HPDE6-E6E7 (cell line): ENCODE data around the gene CGNL1.
A peak's percentile ranks its signal among the peaks of the same experiment; 100 is the strongest.

Source experiments
- DNase-seq: peaks from one replicate; pipeline ENCODE4 v3.0.0; 2011; ENCODE audit warnings: missing footprints; ENCODE audit errors: extremely low spot score

CGNL1 gene

GRCh38 chr15:57548835-57549234 lies 172.5 kb downstream of the CGNL1 start:
- no peak for DNase-seq

GRCh38 chr15:57549935-57550334 lies 173.6 kb downstream of the CGNL1 start:
- no peak for DNase-seq

- no peak for DNase-seq
These were observed 174.3 kb downstream of the CGNL1 start for GRCh38 chr15:57550640-57551039.

- DNase-seq, result peak; percentile 54
These were observed 175.7 kb downstream of the CGNL1 start for GRCh38 chr15:57551715-57552677.

- DNase-seq, result no peak
These were observed 176.5 kb downstream of the CGNL1 start for GRCh38 chr15:57552678-57553334.

- no peak for DNase-seq
These were observed 177.2 kb downstream of the CGNL1 start for GRCh38 chr15:57553526-57553925.

- no peak for DNase-seq
These were observed 177.9 kb downstream of the CGNL1 start for GRCh38 chr15:57554063-57554811.

- DNase-seq, result no peak
These were observed 178.5 kb downstream of the CGNL1 start for GRCh38 chr15:57554812-57555179.

GRCh38 chr15:57555270-57555669 lies 179.0 kb downstream of the CGNL1 start:
- DNase-seq, result no peak

- no peak for DNase-seq
These were observed 179.7 kb downstream of the CGNL1 start for GRCh38 chr15:57556040-57556439.

- no peak for DNase-seq
These were observed 181.0 kb downstream of the CGNL1 start for GRCh38 chr15:57557267-57557666.

GRCh38 chr15:57557810-57558209 lies 181.5 kb downstream of the CGNL1 start:
- no peak for DNase-seq

GRCh38 chr15:57559875-57560274 lies 183.6 kb downstream of the CGNL1 start:
- DNase-seq, result peak; percentile 53

- DNase-seq, result peak; percentile 55
These were observed 184.9 kb downstream of the CGNL1 start for GRCh38 chr15:57561041-57561711.

- DNase-seq, result no peak
These were observed 186.0 kb downstream of the CGNL1 start for GRCh38 chr15:57562196-57562769.

GRCh38 chr15:57563416-57563815 lies 187.1 kb downstream of the CGNL1 start:
- DNase-seq, result no peak

- no peak for DNase-seq
These were observed 189.0 kb downstream of the CGNL1 start for GRCh38 chr15:57565311-57565710.

- no peak for DNase-seq
These were observed 190.5 kb downstream of the CGNL1 start for GRCh38 chr15:57566834-57567233.

GRCh38 chr15:57567891-57568290 lies 191.6 kb downstream of the CGNL1 start:
- no peak for DNase-seq

GRCh38 chr15:57568299-57568698 lies 192.0 kb downstream of the CGNL1 start:
- DNase-seq, result no peak

GRCh38 chr15:57570340-57570739 lies 194.0 kb downstream of the CGNL1 start:
- no peak for DNase-seq
